GM10248 (cell line): ENCODE measurements around the gene SLC25A33.
"Not testable (repeated sequence)": the region's sequence is repeated elsewhere in the genome, so short reads cannot be mapped to it uniquely, and the experiment has no call there.

ENCODE experiments used
- CTCF ChIA-PET: fragments of 300-600 bp; sonication (Branson Sonifier 250); formaldehyde crosslinking; extraction: SDS; loops from one replicate; lab custom pipeline; 2021; ENCODE audit warnings: antibody characterized with exemption; lab: Yijun Ruan, JAX
- POLR2A ChIA-PET: fragments of 350-650 bp; sonication (Branson Sonifier 250); formaldehyde crosslinking; extraction: SDS; loops from one replicate; lab custom pipeline; 2020; ENCODE audit warnings: antibody characterized with exemption; lab: Yijun Ruan, JAX
- DNase-seq: peaks from one replicate; pipeline ENCODE4 v3.0.0; 2012; ENCODE audit errors: extremely low spot score
- CTCF ChIP-seq: IDR thresholded peaks from 2 replicates; pipeline ENCODE4 v1.5.1; 2012; ENCODE audit warnings: mild to moderate bottlenecking, low read depth; ENCODE audit errors: extremely low read depth, missing control alignments, control extremely low read depth

The SLC25A33 gene

GRCh38 chr1:9559673-9560072 is 20.4 kb downstream of the SLC25A33 start:
- TF ChIP-seq CTCF: no peak
- DNase-seq: no peak
- ChIA-PET CTCF (interaction anchor here (1.5 kb wide), 1 partner anchor 28 kb away, joined by 4 read pairs; no protein-coding TSS in a partner anchor), POLR2A (no interaction called here)

- CTCF ChIA-PET, POLR2A ChIA-PET, DNase-seq: not testable (repeated sequence)
Measured at GRCh38 chr1:9560090-9560489, 20.8 kb downstream of the SLC25A33 start.

- TF ChIP-seq CTCF: no peak
- ChIA-PET POLR2A (interaction anchor here (0.6 kb wide), 1 partner anchor 149 kb away, joined by 6 read pairs; no protein-coding TSS in a partner anchor), CTCF (no interaction called here)
- DNase-seq: no peak
Measured at GRCh38 chr1:9561429-9561828, 22.2 kb downstream of the SLC25A33 start.

- ChIA-PET CTCF (interaction anchor here (1.0 to 1.9 kb wide), 3 partner anchors 14 to 74 kb away, joined by 3 to 7 read pairs (median 4); no protein-coding TSS in a partner anchor), POLR2A (no interaction called here)
- no peak for DNase-seq
- TF ChIP-seq CTCF: no peak
Measured at GRCh38 chr1:9569267-9569666, 30.0 kb downstream of the SLC25A33 start.

GRCh38 chr1:9570886-9571529 is 31.7 kb downstream of the SLC25A33 start:
- CTCF ChIA-PET: interaction anchor here (0.9 to 2.0 kb wide), 6 partner anchors 8 to 115 kb away, joined by 3 to 7 read pairs (median 4); no protein-coding TSS in a partner anchor
- POLR2A ChIA-PET, DNase-seq: not testable (repeated sequence)

GRCh38 chr1:9573723-9574122 is 34.5 kb downstream of the SLC25A33 start:
- ChIA-PET POLR2A (no interaction called here), CTCF (interaction anchor here (0.6 to 4.5 kb wide), 10 partner anchors 10 to 307 kb away, joined by 3 to 26 read pairs (median 3); no protein-coding TSS in a partner anchor)
- peak; percentile 28 for DNase-seq
- no peak for TF ChIP-seq CTCF

- TF ChIP-seq CTCF: no peak
- no peak for DNase-seq
- POLR2A ChIA-PET: no interaction called here
- CTCF ChIA-PET: interaction anchor here (2.1 to 4.5 kb wide), 2 partner anchors 9 to 81 kb away, joined by 5 to 26 read pairs; no protein-coding TSS in a partner anchor
Measured at GRCh38 chr1:9575486-9575885, 36.2 kb downstream of the SLC25A33 start.

- POLR2A ChIA-PET: no interaction called here
- no peak for DNase-seq
- CTCF ChIA-PET: interaction anchor here (1.3 to 4.5 kb wide), 2 partner anchors 9 to 82 kb away, joined by 3 to 26 read pairs; no protein-coding TSS in a partner anchor
- no peak for TF ChIP-seq CTCF
Measured at GRCh38 chr1:9576903-9577302, 37.6 kb downstream of the SLC25A33 start.
